NOMO-1 (cell line): ENCODE data around the gene ITPKB.
"Not testable (repeated sequence)": the region's sequence is repeated elsewhere in the genome, so short reads cannot be mapped to it uniquely, and the experiment has no call there.

ENCODE experiments used
- DNase-seq, 2 experiments: peaks; one replicate each; lab custom pipeline; 2025; ENCODE audit not compliant: unreplicated experiment in 2 of 2; lab: John Stamatoyannopoulos, UW

Gene ITPKB

GRCh38 chr1:226732856-226733291 lies 6.2 kb downstream of the ITPKB start:
- no peak for DNase-seq

- no peak for DNase-seq
Observed at GRCh38 chr1:226731257-226731893, 7.7 kb downstream of the ITPKB start.

- DNase-seq = no peak
Observed at GRCh38 chr1:226730836-226731235, 8.2 kb downstream of the ITPKB start.

- DNase-seq = no peak
Observed at GRCh38 chr1:226730071-226730470, 9.0 kb downstream of the ITPKB start.

GRCh38 chr1:226728448-226728847 lies 10.6 kb downstream of the ITPKB start:
- DNase-seq = no peak

GRCh38 chr1:226725897-226726267 lies 13.2 kb downstream of the ITPKB start:
- no peak for DNase-seq

GRCh38 chr1:226723657-226724532 lies 15.2 kb downstream of the ITPKB start:
- no peak for DNase-seq

- DNase-seq = no peak
Observed at GRCh38 chr1:226722901-226723656, 16.0 kb downstream of the ITPKB start.

GRCh38 chr1:226722240-226722900 lies 16.7 kb downstream of the ITPKB start:
- no peak for DNase-seq

GRCh38 chr1:226720574-226720973 lies 18.5 kb downstream of the ITPKB start:
- not testable (repeated sequence) for DNase-seq

GRCh38 chr1:226719596-226720387 lies 19.3 kb downstream of the ITPKB start:
- no peak for DNase-seq

- peak; percentile 93 to 96 for DNase-seq
Observed at GRCh38 chr1:226717256-226717909, 21.7 kb downstream of the ITPKB start.

- DNase-seq = no peak
Observed at GRCh38 chr1:226716577-226716976, 22.5 kb downstream of the ITPKB start.

GRCh38 chr1:226714148-226714547 lies 24.9 kb downstream of the ITPKB start:
- DNase-seq = no peak

- no peak for DNase-seq
Observed at GRCh38 chr1:226712742-226713419, 26.2 kb downstream of the ITPKB start.

- no peak for DNase-seq
Observed at GRCh38 chr1:226711976-226712741, 26.9 kb downstream of the ITPKB start.

GRCh38 chr1:226710501-226710900 lies 28.6 kb downstream of the ITPKB start:
- DNase-seq = no peak

- no peak for DNase-seq
Observed at GRCh38 chr1:226709953-226710352, 29.1 kb downstream of the ITPKB start.
